Metanephros (tissue), 2 donors: ENCODE measurements around the gene CARS1. TPM values are rescaled to one million over a fixed set of nuclear protein-coding genes. Genes with fewer than 3 reads are reported as not detected.

Experiments
- small RNA-seq: library from RNA; depleted of rRNA; stranded (forward); fragments of <200 nt; gene quantifications from one replicate; pipeline ENCODE3, GENCODE V24; 2014; ENCODE audit warnings: low replicate concordance
- total RNA-seq: library from RNA; depleted of rRNA; stranded (reverse); fragments of >200 nt; gene quantifications from one replicate; pipeline ENCODE4 v1.2.3, GENCODE V29; 2014

CARS1 gene
- total RNA-seq, result 21.0 TPM

GRCh38 chr11:3057069-3057963 lies at the start of gene CARS1:
CARS1 (minus strand) TSS chr11:3057423; CDS start chr11:3057367, 56 bp downstream.

GRCh38 chr11:2992234-2992996 lies 64.8 kb downstream of the CARS1 start, which contains the start of gene NAP1L4:
NAP1L4 (minus strand) TSS chr11:2992329; CDS start chr11:2979220, 13,109 bp downstream.

Small RNAs within 50 kb of the gene (small RNA-seq; reads per million reads assigned to genes)
- gene RNU1-91P, result not detected
- 20.5 reads per million, percentile 96 among the genes with 10 or more reads in this experiment for gene SNORA54

Other genes starting within 250 kb of the CARS1 start
- 286 TPM for gene CDKN1C, start 171.6 kb downstream of the CARS1 start, total RNA-seq
- 6.2 TPM for gene PHLDA2, start 128.0 kb downstream of the CARS1 start, total RNA-seq
- 148 TPM for gene NAP1L4, start 65.1 kb downstream of the CARS1 start, total RNA-seq
- gene OSBPL5, start 107.9 kb upstream of the CARS1 start, total RNA-seq, result 41.8 TPM
- not detected for gene MRGPRG, start 161.4 kb upstream of the CARS1 start, total RNA-seq
- not detected for gene MRGPRE, start 175.0 kb upstream of the CARS1 start, total RNA-seq